Mononuclear cell (primary cell): ENCODE measurements around the gene IL17RD. TPM values are rescaled to one million over a fixed set of nuclear protein-coding genes. Genes with fewer than 3 reads are reported as not detected.

Experiments used
- H3K27me3 ChIP-seq: 2 replicates; pipeline ENCODE4 v1.6.0; 2011; ENCODE audit warnings: low read length, control low read depth; ENCODE audit not compliant: insufficient read depth
- H3K4me1 ChIP-seq: 2 replicates; pipeline ENCODE4 v1.5.1; 2011; ENCODE audit warnings: mild to moderate bottlenecking, low read length, control low read depth; ENCODE audit not compliant: insufficient read depth
- H3K4me3 ChIP-seq: 2 replicates; pipeline ENCODE4 v1.5.1; 2011; ENCODE audit warnings: mild to moderate bottlenecking, low read length, moderate library complexity
- H3K9me3 ChIP-seq: 2 replicates; pipeline ENCODE4 v1.5.1; 2011; ENCODE audit warnings: low read depth, mild to moderate bottlenecking, control low read depth, low read length
- total RNA-seq: library from RNA; depleted of rRNA; stranded (reverse); fragments of >200 nt; gene quantifications from one replicate; pipeline ENCODE4 v1.2.3, GENCODE V29; 2012

The IL17RD gene
- total RNA-seq, 1 donor = under 0.01 TPM

DNA sequence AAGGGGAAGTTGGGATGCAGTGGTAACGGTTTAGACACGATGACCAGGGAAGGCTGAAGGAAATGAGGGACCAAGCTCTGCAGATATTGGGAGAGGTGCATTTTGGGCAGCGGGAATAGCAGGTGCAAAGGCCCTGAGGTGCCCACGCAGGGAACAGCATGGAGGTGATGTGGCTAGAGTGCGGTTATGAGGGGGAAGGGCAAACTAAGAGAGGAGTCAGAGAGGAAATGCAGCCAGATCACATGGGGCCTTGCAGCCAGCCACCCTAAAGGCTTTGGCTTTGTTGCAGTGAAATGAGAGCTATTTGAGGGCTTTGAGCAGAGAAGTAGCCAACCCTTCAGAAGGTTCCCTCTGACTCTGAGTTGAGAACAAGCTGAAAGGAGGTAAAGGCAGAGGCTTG is 102.1 kb downstream of the IL17RD start:
- H3K4me3 ChIP-seq = no peak overlapping the region
- no peaks in the 10 kb centered on the region for H3K27me3 ChIP-seq
- peaks cover 56% of the 10 kb centered on the region for H3K4me1 ChIP-seq
- H3K9me3 ChIP-seq = no peaks in the 10 kb centered on the region

- H3K27me3 ChIP-seq = no peaks in the 10 kb centered on the region
- H3K4me3 ChIP-seq = no peak overlapping the region
- H3K9me3 ChIP-seq = no peaks in the 10 kb centered on the region
- peaks cover 49% of the 10 kb centered on the region for H3K4me1 ChIP-seq
Observed at GRCh38 chr3:57062101-57062631, 103.0 kb downstream of the IL17RD start.

- no peaks in the 10 kb centered on the region for H3K27me3 ChIP-seq
- no peak overlapping the region for H3K4me3 ChIP-seq
- H3K4me1 ChIP-seq = peaks cover 49% of the 10 kb centered on the region
- no peaks in the 10 kb centered on the region for H3K9me3 ChIP-seq
Observed at GRCh38 chr3:57061556-57061955, 103.6 kb downstream of the IL17RD start.

- no peaks in the 10 kb centered on the region for H3K9me3 ChIP-seq
- no peak within 1 kb of the TSS for H3K4me3 ChIP-seq
- H3K4me1 ChIP-seq = peaks cover 49% of the 10 kb centered on the region
- H3K27me3 ChIP-seq = no peaks in the 10 kb centered on the region
Observed at GRCh38 chr3:57060089-57060821, 104.9 kb downstream of the IL17RD start, which contains the start of gene SPATA12. SPATA12 (plus strand) TSS chr3:57060664; CDS start chr3:57073695, 13,031 bp downstream.

DNA sequence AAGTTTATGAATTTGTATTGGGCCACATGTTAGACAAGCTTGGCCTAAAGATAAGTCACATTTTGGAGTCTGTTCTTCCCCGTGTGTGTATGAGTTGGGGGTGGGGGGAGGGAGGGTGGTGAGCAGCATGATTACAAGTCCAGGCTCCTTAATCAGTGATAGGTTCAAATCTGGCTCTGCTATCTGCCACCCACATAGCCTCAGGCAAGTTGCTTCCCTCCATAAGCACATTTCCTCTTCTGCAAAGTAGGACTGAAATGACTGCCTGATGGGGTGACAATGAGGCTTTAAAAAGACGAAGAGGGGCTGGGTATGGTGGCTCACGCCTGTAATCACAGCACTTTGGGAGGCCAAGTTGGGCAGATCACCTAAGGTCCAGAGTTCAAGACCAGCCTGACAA is 105.7 kb downstream of the IL17RD start:
- H3K9me3 ChIP-seq = no peaks in the 10 kb centered on the region

DNA sequence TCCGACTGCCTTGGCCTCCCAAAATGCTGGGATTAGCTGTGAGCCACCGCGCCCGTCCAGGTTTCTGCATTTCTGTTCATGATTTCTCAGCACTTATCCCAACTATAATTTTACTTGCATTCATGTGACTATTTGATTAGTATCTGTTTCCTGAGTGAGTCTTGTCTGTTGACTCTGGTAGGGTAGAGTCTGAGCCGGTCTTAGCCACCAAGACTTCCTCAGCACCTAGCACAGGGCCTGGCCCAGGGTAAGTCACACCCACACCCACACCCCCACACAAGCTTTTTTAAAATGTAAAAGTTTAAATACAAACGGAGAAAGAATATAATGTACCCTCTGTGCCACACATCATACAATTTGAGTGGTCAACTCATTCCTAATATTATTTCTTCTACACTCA is 107.8 kb downstream of the IL17RD start:
- Histone ChIP-seq H3K9me3 (no peaks in the 10 kb centered on the region), H3K4me3 (no peak overlapping the region), H3K27me3 (no peaks in the 10 kb centered on the region), H3K4me1 (peaks cover 25% of the 10 kb centered on the region)

More for the DNA sequence above, 105.7 kb downstream of the IL17RD start:
- no peaks in the 10 kb centered on the region for H3K27me3 ChIP-seq
- no peak overlapping the region for H3K4me3 ChIP-seq
- H3K4me1 ChIP-seq = peaks cover 46% of the 10 kb centered on the region

GRCh38 chr3:57053122-57053521 is 112.0 kb downstream of the IL17RD start:
- H3K4me3 ChIP-seq = no peak overlapping the region
- H3K27me3 ChIP-seq = no peaks in the 10 kb centered on the region
- H3K9me3 ChIP-seq = no peaks in the 10 kb centered on the region
- no peaks in the 10 kb centered on the region for H3K4me1 ChIP-seq

GRCh38 chr3:57052662-57053061 is 112.5 kb downstream of the IL17RD start:
- Histone ChIP-seq H3K9me3 (no peaks in the 10 kb centered on the region), H3K27me3 (no peaks in the 10 kb centered on the region), H3K4me1 (no peaks in the 10 kb centered on the region), H3K4me3 (no peak overlapping the region)

GRCh38 chr3:57048728-57049127 is 116.4 kb downstream of the IL17RD start:
- H3K9me3 ChIP-seq = no peaks in the 10 kb centered on the region
- no peak overlapping the region for H3K4me3 ChIP-seq
- H3K27me3 ChIP-seq = no peaks in the 10 kb centered on the region
- H3K4me1 ChIP-seq = no peaks in the 10 kb centered on the region

DNA sequence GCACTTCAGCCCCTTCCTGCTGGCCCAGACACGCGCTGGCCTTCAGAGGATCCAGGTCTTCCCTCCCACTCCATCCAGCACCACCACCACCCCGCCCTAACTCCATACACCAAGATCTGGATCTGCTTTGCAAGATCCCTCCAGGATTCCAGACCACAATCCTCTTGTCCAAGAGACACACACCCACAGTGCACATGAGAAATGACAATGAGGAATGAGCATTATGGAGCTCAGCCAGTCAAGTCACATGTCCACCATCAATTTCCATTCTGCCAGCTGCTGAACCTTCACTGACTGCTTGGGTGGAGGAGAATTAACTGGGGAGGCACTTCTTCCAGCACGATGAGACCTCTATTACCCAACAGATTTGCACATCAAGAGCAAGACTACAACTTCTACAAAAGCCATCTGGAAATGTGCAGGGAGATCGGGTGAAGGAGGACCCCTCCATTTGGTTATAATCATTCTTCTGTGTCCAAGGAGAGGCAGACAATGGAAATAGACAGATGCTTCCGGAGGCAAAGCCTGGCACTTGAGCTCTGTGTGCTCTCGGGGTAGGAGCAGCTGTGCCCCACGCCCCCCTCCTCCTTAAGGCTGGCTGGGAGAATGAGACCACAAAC is 117.0 kb downstream of the IL17RD start:
- no peaks in the 10 kb centered on the region for H3K9me3 ChIP-seq
- H3K27me3 ChIP-seq = no peaks in the 10 kb centered on the region
- no peak overlapping the region for H3K4me3 ChIP-seq
- H3K4me1 ChIP-seq = no peaks in the 10 kb centered on the region

DNA sequence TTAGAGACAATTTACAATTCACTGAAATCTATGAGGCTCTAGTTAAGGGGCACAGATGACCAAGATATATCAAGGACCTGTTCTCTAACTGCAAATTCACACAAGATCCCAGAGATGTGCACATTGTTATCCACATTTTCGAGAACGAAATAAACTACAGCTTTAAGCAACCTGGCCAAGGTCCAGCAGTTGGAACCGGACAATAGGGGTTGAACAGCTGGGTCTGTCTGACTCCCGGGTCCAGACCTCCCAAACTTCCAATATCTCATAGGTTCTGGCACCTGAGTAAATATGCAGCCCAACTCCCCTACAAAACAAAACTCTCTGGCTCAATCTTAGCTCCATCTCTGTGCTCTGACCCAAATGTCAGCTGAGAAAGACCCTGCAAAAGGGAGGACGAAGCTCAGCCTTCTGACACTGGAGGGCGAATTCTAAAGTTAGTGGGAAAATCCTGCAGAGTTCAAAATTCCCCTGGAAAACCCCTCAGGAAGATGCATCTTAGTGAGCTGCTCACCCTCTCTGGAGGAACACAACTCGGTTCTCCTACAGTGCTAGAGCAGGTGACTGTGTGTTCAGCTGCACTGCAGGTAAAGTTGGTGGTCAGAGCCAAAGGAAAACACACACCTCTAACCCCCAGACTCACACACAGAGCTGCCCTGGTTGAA is 118.9 kb downstream of the IL17RD start:
- H3K4me1 ChIP-seq = no peaks in the 10 kb centered on the region
- H3K9me3 ChIP-seq = no peaks in the 10 kb centered on the region
- no peaks in the 10 kb centered on the region for H3K27me3 ChIP-seq
- H3K4me3 ChIP-seq = no peak overlapping the region

DNA sequence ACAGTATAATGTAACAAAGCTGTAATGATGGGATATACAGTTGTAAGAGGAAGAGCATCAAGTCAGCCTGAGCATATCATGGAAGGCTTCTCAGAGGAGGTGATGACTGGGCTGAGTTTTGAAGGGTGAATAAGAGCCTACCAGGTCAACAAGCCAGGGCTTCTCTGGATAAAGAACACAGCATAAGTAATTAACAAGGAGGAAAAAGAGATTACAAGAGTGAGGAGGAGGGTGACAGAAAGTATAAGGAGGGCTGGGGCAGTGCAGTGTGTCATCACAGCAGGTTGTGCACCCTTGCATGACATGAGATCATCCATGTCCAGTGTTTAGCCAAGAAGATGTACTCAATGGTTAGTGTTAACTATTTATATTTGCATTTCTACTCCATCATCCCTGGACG is 121.6 kb downstream of the IL17RD start:
- no peaks in the 10 kb centered on the region for H3K27me3 ChIP-seq
- H3K9me3 ChIP-seq = no peaks in the 10 kb centered on the region
- no peak overlapping the region for H3K4me3 ChIP-seq
- H3K4me1 ChIP-seq = no peaks in the 10 kb centered on the region

- no peak overlapping the region for H3K4me3 ChIP-seq
- no peaks in the 10 kb centered on the region for H3K4me1 ChIP-seq
- no peaks in the 10 kb centered on the region for H3K27me3 ChIP-seq
- H3K9me3 ChIP-seq = no peaks in the 10 kb centered on the region
Observed at GRCh38 chr3:57041674-57042073, 123.5 kb downstream of the IL17RD start.
